ENCODE data around the gene CYTH4. TPM values are rescaled to one million over a fixed set of nuclear protein-coding genes. Genes with fewer than 3 reads are reported as not detected.

Gene CYTH4
- total RNA-seq, 1 experiment from 2014 or later = 3.8 TPM

DNA sequence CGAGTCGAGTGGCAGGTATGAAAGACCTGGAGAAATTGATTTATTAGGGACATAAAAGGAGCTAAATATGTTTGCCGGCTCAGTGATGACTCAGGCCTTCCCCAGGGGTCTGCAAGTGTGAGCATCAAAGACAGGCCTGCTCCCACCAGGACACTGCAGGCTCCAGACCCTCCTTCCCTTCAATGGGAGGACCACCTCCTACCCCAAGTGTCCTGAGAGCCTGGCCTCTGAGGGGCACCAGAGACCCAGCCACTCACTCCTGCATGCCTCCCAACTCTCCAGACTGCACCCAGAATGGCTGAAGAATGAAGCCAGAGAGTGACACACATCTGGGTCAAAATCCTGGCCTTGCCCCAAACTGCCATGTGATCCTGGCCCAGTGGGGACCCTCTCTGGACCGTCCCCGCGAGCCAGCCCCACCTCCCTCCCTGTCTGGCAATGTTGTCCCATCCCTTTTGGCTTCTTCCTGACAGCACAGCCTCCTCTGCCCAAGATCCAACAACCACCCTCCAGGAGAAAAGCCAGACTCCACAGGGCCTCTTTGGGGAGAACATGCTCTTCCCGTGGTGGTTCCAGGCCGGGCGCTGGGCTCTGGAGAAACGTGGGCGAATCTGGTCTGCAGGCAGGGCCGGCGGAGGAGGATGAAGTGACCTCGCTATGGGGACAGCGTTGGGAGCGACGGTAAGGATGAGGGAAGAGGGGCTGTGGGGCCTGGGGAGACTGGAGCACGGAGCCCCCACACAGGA, 36.2 kb downstream of the CYTH4 start:
- peak; percentile 59; the same call in 1 of the 2 replicates for TF ChIP-seq ZFX (IDR thresholded peaks at IDR 0.05)
- TF ChIP-seq TCF7L2 (IDR thresholded peaks at IDR 0.05; ENCODE audit: borderline replicate concordance, extremely low read depth, insufficient read depth, insufficient read length) = peak; percentile 98
- TF ChIP-seq, protein P1, sequence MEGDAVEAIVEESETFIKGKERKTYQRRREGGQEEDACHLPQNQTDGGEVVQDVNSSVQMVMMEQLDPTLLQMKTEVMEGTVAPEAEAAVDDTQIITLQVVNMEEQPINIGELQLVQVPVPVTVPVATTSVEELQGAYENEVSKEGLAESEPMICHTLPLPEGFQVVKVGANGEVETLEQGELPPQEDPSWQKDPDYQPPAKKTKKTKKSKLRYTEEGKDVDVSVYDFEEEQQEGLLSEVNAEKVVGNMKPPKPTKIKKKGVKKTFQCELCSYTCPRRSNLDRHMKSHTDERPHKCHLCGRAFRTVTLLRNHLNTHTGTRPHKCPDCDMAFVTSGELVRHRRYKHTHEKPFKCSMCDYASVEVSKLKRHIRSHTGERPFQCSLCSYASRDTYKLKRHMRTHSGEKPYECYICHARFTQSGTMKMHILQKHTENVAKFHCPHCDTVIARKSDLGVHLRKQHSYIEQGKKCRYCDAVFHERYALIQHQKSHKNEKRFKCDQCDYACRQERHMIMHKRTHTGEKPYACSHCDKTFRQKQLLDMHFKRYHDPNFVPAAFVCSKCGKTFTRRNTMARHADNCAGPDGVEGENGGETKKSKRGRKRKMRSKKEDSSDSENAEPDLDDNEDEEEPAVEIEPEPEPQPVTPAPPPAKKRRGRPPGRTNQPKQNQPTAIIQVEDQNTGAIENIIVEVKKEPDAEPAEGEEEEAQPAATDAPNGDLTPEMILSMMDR (IDR thresholded peaks at IDR 0.05 in 2 of 3, conservative IDR thresholded peaks at IDR 0.05 in 1 of 3; ENCODE audit: borderline replicate concordance in 1 of 3, insufficient read depth in 1 of 3, low read depth in 2 of 3, low read length in 2 of 3) = peak in 2 of 3 experiments; percentile 4 to 31; a peak in 2 of 6 replicates
- no peak for TF ChIP-seq EGR1 (IDR thresholded peaks at IDR 0.05; ENCODE audit: low read depth)
- TF ChIP-seq, protein P2, sequence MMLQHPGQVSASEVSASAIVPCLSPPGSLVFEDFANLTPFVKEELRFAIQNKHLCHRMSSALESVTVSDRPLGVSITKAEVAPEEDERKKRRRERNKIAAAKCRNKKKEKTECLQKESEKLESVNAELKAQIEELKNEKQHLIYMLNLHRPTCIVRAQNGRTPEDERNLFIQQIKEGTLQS (IDR thresholded peaks at IDR 0.05) = no peak
- TF ChIP-seq POLR2A (IDR thresholded peaks at IDR 0.05; ENCODE audit: borderline replicate concordance, extremely low read depth, insufficient read depth, insufficient read length) = no peak
- peak; percentile 52 for TF ChIP-seq POLR2AphosphoS5 (IDR thresholded peaks at IDR 0.05; ENCODE audit: low read depth, low read length)
- no peak for TF ChIP-seq YY1 (IDR thresholded peaks at IDR 0.05; ENCODE audit: extremely low read depth, insufficient replicate concordance, low read depth, low read length)
- TF ChIP-seq, protein P3, sequence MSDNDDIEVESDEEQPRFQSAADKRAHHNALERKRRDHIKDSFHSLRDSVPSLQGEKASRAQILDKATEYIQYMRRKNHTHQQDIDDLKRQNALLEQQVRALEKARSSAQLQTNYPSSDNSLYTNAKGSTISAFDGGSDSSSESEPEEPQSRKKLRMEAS (IDR thresholded peaks at IDR 0.05) = no peak
- TF ChIP-seq JUND (IDR thresholded peaks at IDR 0.05) = no peak
- Histone ChIP-seq H3K9me2 (ENCODE audit: insufficient read depth) (no peaks in the 10 kb centered on the region), H3K4me3 (replicated peaks in 1 of 2; ENCODE audit: low read depth in 1 of 2, low read length in 2 of 2) (peak overlapping the region in 1 of 2 experiments; percentile 2; a peak in 1 of 4 replicates), H3K9me3 (ENCODE audit: control insufficient read depth in 1 of 2, insufficient read depth in 1 of 2, low read depth in 1 of 2, low read length in 2 of 2) (no peaks in the 10 kb centered on the region), H3K79me2 (ENCODE audit: insufficient read depth, low read length) (peaks cover 30% of the 10 kb centered on the region; the same call in 1 of the 2 replicates), H3K4me1 (ENCODE audit: control insufficient read depth in 1 of 2, insufficient read depth in 2 of 2, low read length in 2 of 2) (peaks cover 76 to 93% of the 10 kb centered on the region in 2 experiments), H4K20me1 (ENCODE audit: insufficient read depth) (no peaks in the 10 kb centered on the region), H3K36me3 (ENCODE audit: control insufficient read depth in 1 of 2, insufficient read depth in 2 of 2, low read length in 2 of 2) (no peaks in the 10 kb centered on the region; a peak in 1 of 4 replicates), H3K9ac (ENCODE audit: low read length) (peak overlapping the region; percentile 63), H2AFZ (ENCODE audit: low read depth, low read length, poor library complexity, severe bottlenecking) (no peak overlapping the region), H3K4me2 (ENCODE audit: low read length) (peak overlapping the region; percentile 66), H3K27me3 (ENCODE audit: insufficient read depth, low read length) (no peaks in the 10 kb centered on the region), H3K27ac (ENCODE audit: low read depth, low read length) (peak overlapping the region; percentile 100)
- BruUV-seq (replicated peaks) = no TSS peak
- ChIA-PET POLR2A (interaction anchor here (0.6 to 5.0 kb wide), 9 partner anchors 11 to 252 kb away, joined by 3 to 152 read pairs (median 3); no protein-coding TSS in a partner anchor), RAD21 (ENCODE audit: low non-redundant PET in 1 of 2, low total read pairs in 2 of 2, uncharacterized antibody in 2 of 2, unreplicated experiment in 2 of 2) (interaction anchor here (0.6 to 4.3 kb wide), 10 partner anchors 9 to 249 kb away, joined by 3 to 63 read pairs (median 5); no protein-coding TSS in a partner anchor), CTCF (interaction anchor here (1.0 to 4.2 kb wide), 11 partner anchors 12 to 274 kb away, joined by 3 to 147 read pairs (median 8); partner anchors contain the start of gene ELFN2)
- DNase-seq (ENCODE audit: low read depth, low spot score) (no peak), ATAC-seq (peak; percentile 47)
- intact Hi-C loops (cut with micrococcal nuclease) = no loop called here

All from HCT116 (cell line).